Endothelial cell of umbilical vein (primary cell): Measurements from ENCODE around the gene CDS2. TPM values are rescaled to one million over a fixed set of nuclear protein-coding genes. Genes with fewer than 3 reads are reported as not detected.

Source experiments
- BruUV-seq: library from RNA; stranded (reverse); fragments of 400-500 nt; replicated peaks from 2 replicates; lab custom pipeline; 2021; lab: Mats Ljungman, UMichigan
- CTCF ChIA-PET: fragments of 300-600, 350-600 bp; sonication (Branson Sonifier 250); formaldehyde crosslinking; loops from one replicate; lab custom pipeline; 2021; ENCODE audit warnings: antibody characterized with exemption, inconsistent platforms; lab: Charles Lee
- POLR2A ChIA-PET: fragments of 300-600, 350-600 bp; sonication (Branson Sonifier 250); formaldehyde crosslinking; loops from one replicate; lab custom pipeline; 2021; ENCODE audit warnings: antibody characterized with exemption, inconsistent platforms; lab: Charles Lee
- DNase-seq: peaks from one replicate; pipeline ENCODE4 v3.0.0-alpha.2; 2011; ENCODE audit warnings: low read depth, low spot score
- FAIRE-seq: peaks from 2 replicates; lab custom pipeline; 2011; peaks lifted over from hg19 to GRCh38; lab: Jason Lieb, UNC
- H2AFZ ChIP-seq: 2 replicates; pipeline ENCODE4 v1.6.0; 2012; ENCODE audit warnings: low read depth, low read length, control low read depth, inconsistent platforms
- H3K27ac ChIP-seq: 2 replicates; pipeline ENCODE4 v1.5.1; 2011; ENCODE audit warnings: low read depth, mild to moderate bottlenecking, control low read depth, low read length, moderate library complexity; ENCODE audit not compliant: insufficient read depth
- H3K27me3 ChIP-seq, 2 experiments: 2 replicates each; pipeline versions ENCODE4 v1.6.0 to v1.6.1; 2011; ENCODE audit warnings: low read length in 2 of 2, mixed read lengths in 1 of 2; ENCODE audit not compliant: control insufficient read depth in 2 of 2, insufficient read depth in 2 of 2
- H3K36me3 ChIP-seq, 2 experiments: 2 replicates in 1 of 2; 3 replicates in 1 of 2; pipeline ENCODE4 v1.5.1; 2011; ENCODE audit warnings: low read length in 2 of 2, mild to moderate bottlenecking in 1 of 2, moderate library complexity in 1 of 2; ENCODE audit not compliant: control insufficient read depth in 2 of 2, insufficient read depth in 2 of 2; ENCODE audit errors: extremely low read depth in 1 of 2
- H3K4me1 ChIP-seq: 3 replicates; pipeline ENCODE4 v1.5.1; 2011; ENCODE audit warnings: mild to moderate bottlenecking, low read length; ENCODE audit not compliant: control insufficient read depth, insufficient read depth; ENCODE audit errors: extremely low read depth
- H3K4me2 ChIP-seq: 2 replicates; pipeline ENCODE4 v1.6.1; 2011; ENCODE audit warnings: low read length, control low read depth, mixed read lengths; ENCODE audit not compliant: insufficient read depth
- H3K4me3 ChIP-seq, 3 experiments: fragments of 200-600 bp in 1 of 3; sonication (generic), shearing (Covaris generic) in 1 of 3; replicated peaks in 1 of 3; 2 replicates each; pipeline ENCODE4 v1.5.1; 2011 to 2016; ENCODE audit warnings: control low read depth in 3 of 3, low read length in 3 of 3, mild to moderate bottlenecking in 2 of 3, inconsistent platforms in 1 of 3, low read depth in 1 of 3, moderate library complexity in 1 of 3; ENCODE audit not compliant: insufficient read depth in 1 of 3
- H3K79me2 ChIP-seq: 2 replicates; pipeline ENCODE4 v1.6.0; 2012; ENCODE audit warnings: low read length, inconsistent platforms; ENCODE audit not compliant: control insufficient read depth, insufficient read depth
- H3K9ac ChIP-seq: replicated peaks from 2 replicates; pipeline ENCODE3; 2011; ENCODE audit warnings: low read length, control low read depth; ENCODE audit not compliant: insufficient read depth; ENCODE audit errors: extremely low read depth
- H3K9me1 ChIP-seq: replicated peaks from 3 replicates; pipeline ENCODE4 v1.6.0; 2011; ENCODE audit warnings: mild to moderate bottlenecking, low read length; ENCODE audit not compliant: control insufficient read depth, insufficient read depth; ENCODE audit errors: extremely low read depth
- H3K9me3 ChIP-seq: replicated peaks from 2 replicates; pipeline ENCODE4 v1.5.1; 2012; ENCODE audit warnings: low read length, inconsistent platforms; ENCODE audit not compliant: control insufficient read depth, insufficient read depth
- H4K20me1 ChIP-seq: replicated peaks from 2 replicates; pipeline ENCODE3; 2011; ENCODE audit warnings: mild to moderate bottlenecking, low read length; ENCODE audit not compliant: control insufficient read depth, insufficient read depth; ENCODE audit errors: extremely low read depth
- FOS ChIP-seq: IDR thresholded peaks from 2 replicates; pipeline ENCODE4 v1.6.1; 2011; ENCODE audit warnings: mild to moderate bottlenecking, low read length, moderate library complexity, borderline replicate concordance; ENCODE audit not compliant: insufficient read depth
- GATA2 ChIP-seq: IDR thresholded peaks from 2 replicates; pipeline ENCODE4 v1.7.0; 2011; ENCODE audit warnings: low read depth, mild to moderate bottlenecking, moderate library complexity, mixed read lengths, low read length; ENCODE audit not compliant: insufficient read length, insufficient read depth
- JUN ChIP-seq: IDR thresholded peaks from 2 replicates; pipeline ENCODE4 v1.6.1; 2011; ENCODE audit warnings: borderline replicate concordance, low read depth; ENCODE audit not compliant: insufficient read length, insufficient read depth
- MAX ChIP-seq: IDR thresholded peaks from 2 replicates; pipeline ENCODE4 v1.6.1; 2011; ENCODE audit not compliant: insufficient read depth, insufficient read length
- POLR2AphosphoS5 ChIP-seq: IDR thresholded peaks from 2 replicates; pipeline ENCODE4 v1.6.1; 2012; ENCODE audit warnings: low read depth, mild to moderate bottlenecking, control low read depth, low read length, moderate library complexity; ENCODE audit not compliant: insufficient read depth
- dilution Hi-C: fragments of 300-500 bp; cut with MboI; formaldehyde crosslinking; loops from one replicate; pipeline ENCODE4 v1.15.0; 2019; ENCODE audit warnings: low sequenced_read_pairs; ENCODE audit not compliant: extremely low pct_ligation_motif_present
- intact Hi-C: fragments of 100-400 bp; cut with micrococcal nuclease; formaldehyde crosslinking; loops from one replicate; pipeline ENCODE4 v1.10.0; 2022
- polyA plus RNA-seq, 4 experiments: library from polyadenylated mRNA; depleted of rRNA in 3 of 4; stranded (reverse) in 3 of 4; unstranded in 1 of 4; fragments of >200 nt; gene quantifications; 2 replicates each; pipeline versions ENCODE4 v1.2.1 to v1.2.3, GENCODE V29; 2011 to 2012; ENCODE audit warnings: missing spikeins in 1 of 4
- total RNA-seq: library from RNA; stranded (reverse); gene quantifications from 2 replicates; pipeline ENCODE4 v1.2.3, GENCODE V29; 2021

Gene CDS2
- total and polyA plus RNA-seq, 2 donors (not counting 3 experiments of a cell fraction or from before 2014, with no cell fraction given), result 47.0 to 49.0 TPM

GRCh38 chr20:5195655-5196054 lies 68.8 kb downstream of the CDS2 start:
- no peak for DNase-seq
- intact Hi-C loops (no loop called here), dilution Hi-C loops (no loop called here)
- no peak overlapping the region for H3K27ac ChIP-seq
- peaks cover 0 to 13% of the 10 kb centered on the region in 2 experiments for H3K36me3 ChIP-seq
- CTCF ChIA-PET, result interaction anchor here (0.9 to 2.1 kb wide), 4 partner anchors 10 to 95 kb away, joined by 3 to 10 read pairs (median 4); partner anchors contain the start of gene CDS2
- no peak overlapping the region for H3K4me3 ChIP-seq
- BruUV-seq, result no TSS peak
- no peaks in the 10 kb centered on the region for H3K9me1 ChIP-seq
- peaks cover 3% of the 10 kb centered on the region for H3K4me1 ChIP-seq
- H4K20me1 ChIP-seq, result no peaks in the 10 kb centered on the region
- H3K9me3 ChIP-seq, result no peaks in the 10 kb centered on the region
- no peaks in the 10 kb centered on the region for H3K79me2 ChIP-seq
- FAIRE-seq, result no peak
- H3K4me2 ChIP-seq, result no peak overlapping the region
- no peak for TF ChIP-seq MAX
- H3K27me3 ChIP-seq, result no peaks in the 10 kb centered on the region
- H2AFZ ChIP-seq, result no peak overlapping the region
- POLR2A ChIA-PET, result no interaction called here
- H3K9ac ChIP-seq, result no peak overlapping the region

- no peak overlapping the region for H3K4me2 ChIP-seq
- no peak overlapping the region for H3K4me3 ChIP-seq
- H3K27ac ChIP-seq, result no peak overlapping the region
- no peaks in the 10 kb centered on the region for H4K20me1 ChIP-seq
- no peaks in the 10 kb centered on the region for H3K9me1 ChIP-seq
- POLR2A ChIA-PET, result no interaction called here
- H2AFZ ChIP-seq, result no peak overlapping the region
- H3K27me3 ChIP-seq, result no peaks in the 10 kb centered on the region
- DNase-seq (no peak), FAIRE-seq (no peak)
- no peaks in the 10 kb centered on the region for H3K79me2 ChIP-seq
- dilution Hi-C loops, result no loop called here
- peaks cover 0 to 13% of the 10 kb centered on the region in 2 experiments for H3K36me3 ChIP-seq
- H3K4me1 ChIP-seq, result peaks cover 3% of the 10 kb centered on the region
- no peaks in the 10 kb centered on the region for H3K9me3 ChIP-seq
- TF ChIP-seq MAX (no peak), POLR2AphosphoS5 (no peak), JUN (no peak), FOS (no peak), GATA2 (no peak)
- CTCF ChIA-PET, result interaction anchor here (1.7 to 2.1 kb wide), 2 partner anchors 25 to 70 kb away, joined by 3 to 10 read pairs; partner anchors contain the start of gene CDS2
- H3K9ac ChIP-seq, result no peak overlapping the region
- intact Hi-C loops, result no loop called here
- BruUV-seq, result no TSS peak
These were observed 69.3 kb downstream of the CDS2 start for GRCh38 chr20:5196149-5196548.
